Mesenchymal stem cell (in vitro differentiated cells and primary cell): Measurements from ENCODE around the gene C16orf92.

Experiments
- DNase-seq: peaks from one replicate; pipeline ENCODE4 v3.0.0-alpha.2; 2013
- H2AFZ ChIP-seq: one replicate; pipeline ENCODE4 v1.6.1; 2013; ENCODE audit warnings: low read depth, mild to moderate bottlenecking, control low read depth, inconsistent platforms, low read length, moderate library complexity
- H2AK5ac ChIP-seq: 2 replicates; pipeline ENCODE4 v1.6.1; 2013; ENCODE audit warnings: low read length, moderate library complexity, mild to moderate bottlenecking, inconsistent platforms; ENCODE audit not compliant: severe bottlenecking
- H2BK120ac ChIP-seq: one replicate; pipeline ENCODE4 v1.6.1; 2013; ENCODE audit warnings: low read depth, mild to moderate bottlenecking, inconsistent platforms, low read length, moderate library complexity
- H2BK12ac ChIP-seq, 2 experiments: one replicate each; pipeline ENCODE4 v1.6.1; 2013; ENCODE audit warnings: inconsistent platforms in 2 of 2, low read length in 2 of 2, mild to moderate bottlenecking in 2 of 2, moderate library complexity in 2 of 2, control low read depth in 1 of 2
- H2BK15ac ChIP-seq: one replicate; pipeline ENCODE4 v1.6.1; 2013; ENCODE audit warnings: mild to moderate bottlenecking, low read depth, inconsistent platforms; ENCODE audit not compliant: poor library complexity, severe bottlenecking
- H2BK5ac ChIP-seq: 2 replicates; pipeline ENCODE4 v1.6.1; 2013; ENCODE audit warnings: low read depth, mild to moderate bottlenecking, low read length, control low read depth, inconsistent platforms; ENCODE audit not compliant: poor library complexity, severe bottlenecking
- H3K14ac ChIP-seq, 2 experiments: one replicate each; pipeline ENCODE4 v1.6.1; 2013; ENCODE audit warnings: inconsistent platforms in 2 of 2, low read length in 2 of 2, control low read depth in 1 of 2, mild to moderate bottlenecking in 1 of 2, moderate library complexity in 1 of 2
- H3K18ac ChIP-seq, 2 experiments: one replicate each; pipeline ENCODE4 v1.6.1; 2013; ENCODE audit warnings: inconsistent platforms in 2 of 2, low read length in 2 of 2, control low read depth in 1 of 2, low read depth in 1 of 2, mild to moderate bottlenecking in 1 of 2
- H3K23ac ChIP-seq, 2 experiments: one replicate each; pipeline ENCODE4 v1.6.1; 2013; ENCODE audit warnings: inconsistent platforms in 2 of 2, low read length in 2 of 2, mild to moderate bottlenecking in 2 of 2, moderate library complexity in 2 of 2, control low read depth in 1 of 2
- H3K27ac ChIP-seq: 2 replicates; pipeline ENCODE4 v1.5.1; 2013; ENCODE audit warnings: mild to moderate bottlenecking, moderate library complexity, low read length, control low read depth, inconsistent platforms; ENCODE audit not compliant: poor library complexity, severe bottlenecking
- H3K27me3 ChIP-seq, 2 experiments: 2 replicates each; pipeline versions ENCODE4 v1.6.1 to v1.7.0; 2013; ENCODE audit warnings: low read length in 2 of 2, mild to moderate bottlenecking in 2 of 2, moderate library complexity in 2 of 2, control low read depth in 1 of 2, inconsistent platforms in 1 of 2; ENCODE audit not compliant: control insufficient read depth in 1 of 2, insufficient read depth in 1 of 2
- H3K36me3 ChIP-seq, 2 experiments: 2 replicates each; pipeline versions ENCODE4 v1.6.1 to v1.7.0; 2013; ENCODE audit warnings: low read length in 2 of 2, control low read depth in 1 of 2, inconsistent platforms in 1 of 2, low read depth in 1 of 2, mild to moderate bottlenecking in 1 of 2; ENCODE audit not compliant: insufficient read depth in 2 of 2, control insufficient read depth in 1 of 2
- H3K4ac ChIP-seq, 2 experiments: one replicate each; pipeline ENCODE4 v1.6.1; 2013; ENCODE audit warnings: inconsistent platforms in 2 of 2, low read length in 2 of 2, mild to moderate bottlenecking in 2 of 2, moderate library complexity in 2 of 2, control low read depth in 1 of 2, low read depth in 1 of 2
- H3K4me1 ChIP-seq: 2 replicates; pipeline ENCODE4 v1.6.1; 2013; ENCODE audit warnings: low read depth, low read length, control low read depth; ENCODE audit not compliant: control insufficient read depth, insufficient read depth
- H3K4me2 ChIP-seq: 2 replicates; pipeline ENCODE4 v1.6.1; 2013; ENCODE audit warnings: low read length, mild to moderate bottlenecking, inconsistent platforms; ENCODE audit not compliant: poor library complexity, severe bottlenecking
- H3K4me3 ChIP-seq, 2 experiments: 2 replicates each; pipeline versions ENCODE4 v1.5.1 to v1.7.0; 2013; ENCODE audit warnings: low read length in 2 of 2, mild to moderate bottlenecking in 2 of 2, control low read depth in 1 of 2, low read depth in 1 of 2; ENCODE audit not compliant: insufficient read depth in 1 of 2
- H3K79me1 ChIP-seq: replicated peaks from 2 replicates; pipeline ENCODE4 v1.6.1; 2013; ENCODE audit warnings: mild to moderate bottlenecking, control low read depth, low read length, inconsistent platforms; ENCODE audit not compliant: poor library complexity, severe bottlenecking
- H3K9ac ChIP-seq: 2 replicates; pipeline ENCODE4 v1.7.0; 2013; ENCODE audit warnings: mild to moderate bottlenecking, low read length, moderate library complexity
- H3K9me3 ChIP-seq: 2 replicates; pipeline ENCODE4 v1.7.0; 2013; ENCODE audit warnings: mild to moderate bottlenecking, low read length; ENCODE audit not compliant: control insufficient read depth
- H4K8ac ChIP-seq: one replicate; pipeline ENCODE4 v1.6.1; 2013; ENCODE audit warnings: inconsistent platforms, mild to moderate bottlenecking, low read length, moderate library complexity
- H4K91ac ChIP-seq: one replicate; pipeline ENCODE4 v1.6.1; 2013; ENCODE audit warnings: mild to moderate bottlenecking, low read length, inconsistent platforms
- WGBS: methylation state at CpG from one replicate; pipeline ENCODE4 v1.1.7; 2013; ENCODE audit warnings: mixed read lengths; 5-methylcytosine and 5-hydroxymethylcytosine counted together

C16orf92 gene

DNA sequence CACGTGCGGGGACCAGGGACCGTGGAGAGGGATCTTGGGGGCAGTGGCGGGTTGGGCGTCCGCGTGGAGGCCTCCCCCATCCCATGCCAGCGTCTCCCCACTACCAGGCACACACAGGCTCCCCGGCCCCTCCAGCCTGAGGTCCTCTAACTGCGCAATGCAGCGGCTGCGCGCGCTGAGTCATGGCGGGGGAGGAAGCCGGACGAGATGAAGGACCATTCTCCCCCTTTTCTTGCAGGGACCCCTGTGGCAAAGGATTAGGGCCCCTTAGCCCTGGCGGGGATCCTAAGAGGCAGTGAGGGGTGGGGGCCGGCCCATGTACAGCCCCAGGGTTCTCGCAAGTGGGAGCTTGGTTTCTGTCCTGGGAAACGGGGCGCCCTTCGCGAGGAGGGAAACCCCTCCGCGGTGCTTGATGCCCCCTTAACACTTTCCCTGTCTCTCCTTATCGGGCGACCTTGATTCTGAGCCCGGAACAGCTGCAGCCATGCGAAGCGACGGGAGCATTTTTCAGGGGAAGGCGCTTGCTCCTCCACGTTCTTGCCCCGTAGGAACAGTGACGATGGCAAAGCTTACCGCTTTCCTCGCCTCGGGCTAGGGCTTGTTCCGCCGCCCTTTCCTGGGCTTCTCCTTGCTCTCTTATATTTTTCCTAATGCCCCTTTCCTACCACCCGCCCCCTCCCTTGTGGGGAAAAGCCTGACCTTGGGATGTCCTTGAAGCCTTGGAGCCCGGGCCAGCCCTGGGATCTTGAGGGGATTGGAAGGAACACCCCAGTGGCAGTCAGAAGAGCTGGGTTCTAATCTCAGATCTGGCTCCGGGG lies 43.2 kb downstream of the C16orf92 start:
- H2AK5ac ChIP-seq = peak overlapping the region; percentile 41
- H2BK5ac ChIP-seq = peak overlapping the region; percentile 92
- H3K79me1 ChIP-seq = peaks cover 8% of the 10 kb centered on the region
- peak overlapping the region; percentile 86 for H2BK15ac ChIP-seq
- H3K27ac ChIP-seq = peak overlapping the region; percentile 93
- H4K91ac ChIP-seq = peak overlapping the region; percentile 98
- H3K14ac ChIP-seq = peak overlapping the region; percentile 77 to 100
- peak overlapping the region; percentile 61 to 86 for H2BK12ac ChIP-seq
- peak overlapping the region; percentile 93 for H2BK120ac ChIP-seq
- peak overlapping the region; percentile 86 for H4K8ac ChIP-seq
- peaks cover 40 to 45% of the 10 kb centered on the region in 2 experiments for H3K36me3 ChIP-seq
- no peaks in the 10 kb centered on the region for H3K27me3 ChIP-seq
- peaks cover 36% of the 10 kb centered on the region for H3K4me1 ChIP-seq
- H3K9me3 ChIP-seq = no peaks in the 10 kb centered on the region
- H3K4me2 ChIP-seq = peak overlapping the region; percentile 98
- peak overlapping the region; percentile 95 to 100 for H3K18ac ChIP-seq
- H3K23ac ChIP-seq = peak overlapping the region; percentile 81 to 85
- peak overlapping the region; percentile 100 for H3K9ac ChIP-seq
- peak overlapping the region; percentile 33 for H2AFZ ChIP-seq
- 2% methylated on average over 37 of the region's 44 CpGs for WGBS
- H3K4ac ChIP-seq = peak overlapping the region; percentile 89 to 95
- no peak for DNase-seq
- H3K4me3 ChIP-seq = peak overlapping the region; percentile 98

DNA sequence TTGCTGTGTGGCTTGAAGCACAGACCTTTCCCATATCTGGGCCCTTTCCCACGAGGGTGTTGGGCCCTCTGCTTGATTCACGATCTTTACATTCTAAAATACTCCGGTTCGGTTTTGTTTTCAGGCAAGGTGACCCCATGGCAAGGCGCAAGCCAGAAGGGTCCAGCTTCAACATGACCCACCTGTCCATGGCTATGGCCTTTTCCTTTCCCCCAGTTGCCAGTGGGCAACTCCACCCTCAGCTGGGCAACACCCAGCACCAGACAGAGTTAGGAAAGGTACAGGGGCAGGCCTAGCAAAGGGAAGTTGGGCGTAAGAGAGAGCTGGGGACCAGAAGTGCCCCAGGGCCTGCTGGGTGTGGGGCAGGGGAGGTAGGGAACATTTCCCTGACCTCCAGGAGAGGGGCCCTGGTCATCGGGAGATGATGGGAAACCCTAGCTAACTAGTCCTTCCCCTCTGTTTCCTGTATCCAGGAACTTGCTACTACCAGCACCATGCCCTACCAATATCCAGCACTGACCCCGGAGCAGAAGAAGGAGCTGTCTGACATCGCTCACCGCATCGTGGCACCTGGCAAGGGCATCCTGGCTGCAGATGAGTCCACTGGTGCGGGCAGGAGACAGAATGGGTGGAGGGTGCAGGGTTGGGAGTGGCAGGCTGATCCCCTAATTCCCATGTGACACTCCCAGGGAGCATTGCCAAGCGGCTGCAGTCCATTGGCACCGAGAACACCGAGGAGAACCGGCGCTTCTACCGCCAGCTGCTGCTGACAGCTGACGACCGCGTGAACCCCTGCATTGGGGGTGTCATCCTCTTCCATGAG lies 44.0 kb downstream of the C16orf92 start:
- peak overlapping the region; percentile 100 for H3K9ac ChIP-seq
- peaks cover 48 to 53% of the 10 kb centered on the region in 2 experiments for H3K36me3 ChIP-seq
- H3K4me3 ChIP-seq = peak overlapping the region; percentile 98
- H3K14ac ChIP-seq = peak overlapping the region in 1 of 2 experiments; percentile 90
- peak overlapping the region; percentile 65 for H4K91ac ChIP-seq
- no peak overlapping the region for H4K8ac ChIP-seq
- peaks cover 8% of the 10 kb centered on the region for H3K79me1 ChIP-seq
- no peak overlapping the region for H2AK5ac ChIP-seq
- peak overlapping the region in 1 of 2 experiments; percentile 35 for H3K23ac ChIP-seq
- H3K4me1 ChIP-seq = peaks cover 36% of the 10 kb centered on the region
- no peak overlapping the region for H2AFZ ChIP-seq
- no peak for DNase-seq
- peak overlapping the region; percentile 93 for H3K27ac ChIP-seq
- H3K4me2 ChIP-seq = peak overlapping the region; percentile 98
- peak overlapping the region; percentile 53 for H2BK5ac ChIP-seq
- H3K4ac ChIP-seq = peak overlapping the region in 1 of 2 experiments; percentile 44
- peak overlapping the region; percentile 48 to 100 for H3K18ac ChIP-seq
- no peaks in the 10 kb centered on the region for H3K27me3 ChIP-seq
- peak overlapping the region in 1 of 2 experiments; percentile 29 for H2BK12ac ChIP-seq
- H2BK120ac ChIP-seq = peak overlapping the region; percentile 42
- WGBS = 79% methylated on average over 21 of the region's 21 CpGs
- H3K9me3 ChIP-seq = no peaks in the 10 kb centered on the region
- no peak overlapping the region for H2BK15ac ChIP-seq

DNA sequence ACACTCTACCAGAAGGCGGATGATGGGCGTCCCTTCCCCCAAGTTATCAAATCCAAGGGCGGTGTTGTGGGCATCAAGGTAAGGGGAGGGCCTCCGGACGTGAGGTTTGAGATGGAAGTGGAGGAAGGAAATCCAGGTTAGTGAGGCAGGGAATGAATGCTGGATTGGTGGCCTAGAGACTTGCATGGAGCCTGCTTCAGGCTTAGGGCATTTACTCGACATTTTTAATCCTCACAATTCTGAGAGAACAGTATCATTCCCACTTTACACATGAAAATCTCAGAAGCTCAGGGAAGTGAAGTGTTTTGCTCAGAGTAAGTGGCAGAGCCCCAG lies 44.6 kb downstream of the C16orf92 start:
- H3K9ac ChIP-seq = peak overlapping the region; percentile 100
- WGBS = 91% methylated on average over 6 of the region's 6 CpGs
- H3K27me3 ChIP-seq = no peaks in the 10 kb centered on the region
- H2BK12ac ChIP-seq = no peak overlapping the region
- H2AK5ac ChIP-seq = no peak overlapping the region
- no peak overlapping the region for H3K23ac ChIP-seq
- no peak overlapping the region for H2AFZ ChIP-seq
- no peak overlapping the region for H3K18ac ChIP-seq
- no peak overlapping the region for H2BK120ac ChIP-seq
- H3K4ac ChIP-seq = no peak overlapping the region
- H3K79me1 ChIP-seq = peaks cover 12% of the 10 kb centered on the region
- H3K4me2 ChIP-seq = peak overlapping the region; percentile 98
- no peak overlapping the region for H2BK5ac ChIP-seq
- H3K36me3 ChIP-seq = peaks cover 53 to 59% of the 10 kb centered on the region in 2 experiments
- H3K27ac ChIP-seq = no peak overlapping the region
- no peak overlapping the region for H4K91ac ChIP-seq
- no peak overlapping the region for H3K14ac ChIP-seq
- peak overlapping the region; percentile 48 to 98 for H3K4me3 ChIP-seq
- no peak overlapping the region for H2BK15ac ChIP-seq
- no peak overlapping the region for H4K8ac ChIP-seq
- DNase-seq = no peak
- H3K9me3 ChIP-seq = no peaks in the 10 kb centered on the region
- H3K4me1 ChIP-seq = peaks cover 36% of the 10 kb centered on the region

DNA sequence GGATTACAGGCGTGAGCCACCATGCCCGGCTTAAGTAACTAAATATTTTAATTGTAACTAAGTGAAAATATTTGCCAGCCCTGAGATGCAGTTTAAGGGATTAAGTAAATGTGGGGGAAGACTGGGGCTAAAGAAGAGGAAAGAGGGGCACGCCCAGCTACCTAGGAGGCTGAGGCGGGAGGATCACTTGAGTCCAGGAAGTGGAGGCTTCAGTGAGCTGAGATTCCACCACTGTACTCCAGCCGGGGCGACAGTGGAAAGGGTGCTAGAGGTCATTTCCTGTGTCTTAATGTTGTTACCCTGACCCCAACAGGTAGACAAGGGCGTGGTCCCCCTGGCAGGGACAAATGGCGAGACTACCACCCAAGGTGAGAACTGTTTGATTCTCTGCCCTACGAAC lies 45.3 kb downstream of the C16orf92 start:
- H2BK15ac ChIP-seq = no peak overlapping the region
- no peak overlapping the region for H4K91ac ChIP-seq
- WGBS = 94% methylated on average over 9 of the region's 9 CpGs
- peaks cover 11% of the 10 kb centered on the region for H3K79me1 ChIP-seq
- peak overlapping the region in 1 of 2 experiments; percentile 40 for H3K23ac ChIP-seq
- H3K36me3 ChIP-seq = peaks cover 60 to 65% of the 10 kb centered on the region in 2 experiments
- H3K4me3 ChIP-seq = peak overlapping the region; percentile 14 to 98
- no peaks in the 10 kb centered on the region for H3K9me3 ChIP-seq
- H3K9ac ChIP-seq = peak overlapping the region; percentile 100
- H2AFZ ChIP-seq = no peak overlapping the region
- H3K4ac ChIP-seq = no peak overlapping the region
- peak overlapping the region in 1 of 2 experiments; percentile 19 for H3K14ac ChIP-seq
- peaks cover 36% of the 10 kb centered on the region for H3K4me1 ChIP-seq
- H3K27ac ChIP-seq = no peak overlapping the region
- H3K4me2 ChIP-seq = no peak overlapping the region
- DNase-seq = no peak
- H3K27me3 ChIP-seq = no peaks in the 10 kb centered on the region
- no peak overlapping the region for H2AK5ac ChIP-seq
- H4K8ac ChIP-seq = peak overlapping the region; percentile 5
- no peak overlapping the region for H3K18ac ChIP-seq
- no peak overlapping the region for H2BK120ac ChIP-seq
- H2BK12ac ChIP-seq = no peak overlapping the region
- no peak overlapping the region for H2BK5ac ChIP-seq
